ENCODE measurements around the gene SLC44A1. TPM values are rescaled to one million over a fixed set of nuclear protein-coding genes. Genes with fewer than 3 reads are reported as not detected.
A peak's percentile ranks its signal among the peaks of the same experiment; 100 is the strongest.

Gene SLC44A1
- polyA plus RNA-seq, 2 of the 4 experiments (the other 2 are of a cell fraction), result 19.6 to 27.2 TPM

GRCh38 chr9:105341434-105342146 is 97.1 kb downstream of the SLC44A1 start:
- FAIRE-seq (no peak), ATAC-seq (no peak), DNase-seq (ENCODE audit: low read depth in 1 of 2, low spot score in 1 of 2) (no peak)
- no peaks in the 10 kb centered on the region for H3K4me1 ChIP-seq
- WGBS (ENCODE audit: missing lambda C conversion rate), result 93% methylated on average over 2 of the region's 2 CpGs
- no peaks in the 10 kb centered on the region for H3K9me3 ChIP-seq
- CTCF ChIA-PET, result interaction anchor here (1.0 kb wide), 1 partner anchor 182 kb away, joined by 3 read pairs; no protein-coding TSS in a partner anchor
- TF ChIP-seq NPAS2 (CRISPR knock-in tag; IDR thresholded peaks at IDR 0.05; ENCODE audit: borderline replicate concordance) (no peak), NFE2L2 (conservative IDR thresholded peaks at IDR 0.05; ENCODE audit: low read length) (no peak), NR3C1 (IDR thresholded peaks at IDR 0.05) (no peak), RCOR1 (IDR thresholded peaks at IDR 0.05; ENCODE audit: low read depth, low read length) (no peak), CBX2 (IDR thresholded peaks at IDR 0.05; ENCODE audit: borderline replicate concordance, low read depth) (no peak), SMC3 (IDR thresholded peaks at IDR 0.05) (no peak), RFX5 (IDR thresholded peaks at IDR 0.05) (no peak), FOXS1 (CRISPR knock-in tag; IDR thresholded peaks at IDR 0.05) (no peak)
- H3K27ac ChIP-seq, result no peak overlapping the region
- H3K4me3 ChIP-seq, result no peak overlapping the region
- H3K4me2 ChIP-seq, result no peak overlapping the region
- POLR2A ChIA-PET, result no interaction called here

GRCh38 chr9:105342147-105342505 is 97.7 kb downstream of the SLC44A1 start:
- ATAC-seq, result peak in 1 of 2 experiments; percentile 34; a peak in 1 of 6 replicates

DNA sequence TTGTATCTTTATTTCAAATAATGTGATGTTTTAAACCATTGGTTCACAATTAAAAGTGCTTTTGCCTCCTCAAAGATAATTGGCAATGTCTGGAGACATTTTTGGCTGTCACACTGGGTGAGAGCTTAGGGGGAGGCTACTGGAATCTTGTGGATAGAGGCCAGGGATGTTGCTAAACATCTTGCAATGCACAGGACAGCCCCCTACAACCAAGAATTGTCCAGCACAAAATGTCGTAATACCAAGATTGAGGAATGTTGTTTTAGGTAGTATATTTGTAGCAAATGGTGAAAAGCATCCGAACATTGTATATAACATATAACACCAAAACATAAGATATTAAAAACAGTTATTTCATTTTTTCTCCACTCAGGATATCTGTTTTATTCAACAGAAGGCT is 99.8 kb downstream of the SLC44A1 start:
- TF ChIP-seq TP53 (CRISPR knock-in tag; IDR thresholded peaks at IDR 0.05), result no peak
- peak in 1 of 2 experiments; percentile 3; a peak in 1 of 4 replicates for TF ChIP-seq CEBPB (IDR thresholded peaks at IDR 0.05)
- POLR2A ChIA-PET, result no interaction called here
- no peak for ATAC-seq
- H3K9me3 ChIP-seq, result no peaks in the 10 kb centered on the region
- no peaks in the 10 kb centered on the region for H3K4me1 ChIP-seq
- no peak for DNase-seq (ENCODE audit: low read depth in 1 of 2, low spot score in 1 of 2)
- 91% methylated on average over 2 of the region's 2 CpGs for WGBS (ENCODE audit: missing lambda C conversion rate)
- FAIRE-seq, result no peak
- no peak overlapping the region for H3K4me3 ChIP-seq
- CTCF ChIA-PET, result no interaction called here
- H3K4me2 ChIP-seq, result no peak overlapping the region
- H3K27ac ChIP-seq, result no peak overlapping the region

More at GRCh38 chr9:105342147-105342505, 97.7 kb downstream of the SLC44A1 start:
- no peak for TF ChIP-seq MYC (IDR thresholded peaks at IDR 0.05; ENCODE audit: borderline replicate concordance, low read length)
- no peak for TF ChIP-seq HOXB13 (CRISPR knock-in tag; IDR thresholded peaks at IDR 0.05; ENCODE audit: low read depth)
- TF ChIP-seq POLR2A (IDR thresholded peaks at IDR 0.05; ENCODE audit: low read length), result no peak
- no peak for TF ChIP-seq ZSCAN20 (CRISPR knock-in tag; IDR thresholded peaks at IDR 0.05)
- TF ChIP-seq, protein P1, sequence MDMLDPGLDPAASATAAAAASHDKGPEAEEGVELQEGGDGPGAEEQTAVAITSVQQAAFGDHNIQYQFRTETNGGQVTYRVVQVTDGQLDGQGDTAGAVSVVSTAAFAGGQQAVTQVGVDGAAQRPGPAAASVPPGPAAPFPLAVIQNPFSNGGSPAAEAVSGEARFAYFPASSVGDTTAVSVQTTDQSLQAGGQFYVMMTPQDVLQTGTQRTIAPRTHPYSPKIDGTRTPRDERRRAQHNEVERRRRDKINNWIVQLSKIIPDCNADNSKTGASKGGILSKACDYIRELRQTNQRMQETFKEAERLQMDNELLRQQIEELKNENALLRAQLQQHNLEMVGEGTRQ (IDR thresholded peaks at IDR 0.05), result no peak
- no peak overlapping the region for H3K4me3 ChIP-seq
- ChIA-PET POLR2A (no interaction called here), CTCF (interaction anchor here (1.1 kb wide), 1 partner anchor 20 kb away, joined by 4 read pairs; no protein-coding TSS in a partner anchor)
- H3K4me1 ChIP-seq, result no peaks in the 10 kb centered on the region
- 89% methylated on average over 3 of the region's 3 CpGs for WGBS (ENCODE audit: missing lambda C conversion rate)
- DNase-seq (ENCODE audit: low read depth in 1 of 2, low spot score in 1 of 2), result no peak
- FAIRE-seq, result no peak
- H3K4me2 ChIP-seq, result no peak overlapping the region
- no peaks in the 10 kb centered on the region for H3K9me3 ChIP-seq
- H3K27ac ChIP-seq, result 0 out of 6 replicates have a peak overlapping the region, but pooled peaks of 1 of the 2 experiments have one; percentile 5

DNA sequence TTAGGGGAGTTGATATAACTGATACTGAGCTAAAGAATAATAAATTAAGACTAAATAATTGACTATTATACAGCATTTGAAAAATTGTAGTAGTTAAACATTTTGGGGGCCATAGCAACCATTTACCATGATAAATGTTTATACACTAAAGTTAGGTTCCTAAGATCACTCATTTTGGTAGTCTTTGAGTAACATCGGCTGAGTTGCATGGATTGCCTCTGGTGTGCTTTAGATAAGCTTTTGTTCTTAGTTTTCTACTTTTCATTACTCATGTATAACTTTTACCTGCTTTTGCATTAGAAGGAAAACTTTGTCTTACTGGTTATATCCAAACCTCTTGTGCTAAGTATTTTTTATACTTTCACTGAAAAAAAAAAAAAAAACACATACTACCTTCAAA is 101.2 kb downstream of the SLC44A1 start:
- ChIA-PET POLR2A (interaction anchor here (0.7 kb wide), 1 partner anchor 23 kb away, joined by 5 read pairs; no protein-coding TSS in a partner anchor), CTCF (no interaction called here)
- no peaks in the 10 kb centered on the region for H3K4me1 ChIP-seq
- no peaks in the 10 kb centered on the region for H3K9me3 ChIP-seq
- no peak for DNase-seq (ENCODE audit: low read depth in 1 of 2, low spot score in 1 of 2)
- H3K4me3 ChIP-seq, result no peak overlapping the region
- TF ChIP-seq CBX8 (IDR thresholded peaks at IDR 0.05) (no peak), POLR2A (IDR thresholded peaks at IDR 0.05; ENCODE audit: low read length) (no peak), HDAC2 (IDR thresholded peaks at IDR 0.05) (no peak), RARB (CRISPR knock-in tag; IDR thresholded peaks at IDR 0.05) (no peak), CHD2 (IDR thresholded peaks at IDR 0.05; ENCODE audit: low read length, partially characterized antibody) (no peak), EP300 (IDR thresholded peaks at IDR 0.05) (no peak), TP53 (CRISPR knock-in tag; IDR thresholded peaks at IDR 0.05) (no peak), NPAS2 (CRISPR knock-in tag; IDR thresholded peaks at IDR 0.05; ENCODE audit: borderline replicate concordance) (no peak)
- TF ChIP-seq, protein P2, sequence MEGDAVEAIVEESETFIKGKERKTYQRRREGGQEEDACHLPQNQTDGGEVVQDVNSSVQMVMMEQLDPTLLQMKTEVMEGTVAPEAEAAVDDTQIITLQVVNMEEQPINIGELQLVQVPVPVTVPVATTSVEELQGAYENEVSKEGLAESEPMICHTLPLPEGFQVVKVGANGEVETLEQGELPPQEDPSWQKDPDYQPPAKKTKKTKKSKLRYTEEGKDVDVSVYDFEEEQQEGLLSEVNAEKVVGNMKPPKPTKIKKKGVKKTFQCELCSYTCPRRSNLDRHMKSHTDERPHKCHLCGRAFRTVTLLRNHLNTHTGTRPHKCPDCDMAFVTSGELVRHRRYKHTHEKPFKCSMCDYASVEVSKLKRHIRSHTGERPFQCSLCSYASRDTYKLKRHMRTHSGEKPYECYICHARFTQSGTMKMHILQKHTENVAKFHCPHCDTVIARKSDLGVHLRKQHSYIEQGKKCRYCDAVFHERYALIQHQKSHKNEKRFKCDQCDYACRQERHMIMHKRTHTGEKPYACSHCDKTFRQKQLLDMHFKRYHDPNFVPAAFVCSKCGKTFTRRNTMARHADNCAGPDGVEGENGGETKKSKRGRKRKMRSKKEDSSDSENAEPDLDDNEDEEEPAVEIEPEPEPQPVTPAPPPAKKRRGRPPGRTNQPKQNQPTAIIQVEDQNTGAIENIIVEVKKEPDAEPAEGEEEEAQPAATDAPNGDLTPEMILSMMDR (IDR thresholded peaks at IDR 0.05), result no peak
- WGBS (ENCODE audit: missing lambda C conversion rate), result 84% methylated on average over 1 of the region's 1 CpG
- no peak overlapping the region for H3K4me2 ChIP-seq
- ATAC-seq, result no peak
- H3K27ac ChIP-seq, result no peak overlapping the region
- no peak for FAIRE-seq
